Endothelial cell of umbilical vein (primary cell): ENCODE data around the gene FBXL13.

Experiments used
- CTCF ChIP-seq, 2 donors: IDR thresholded peaks; 1 replicate in 1 of 2; 2 replicates in 1 of 2; pipeline ENCODE4 v1.5.1; 2011; ENCODE audit warnings: low read length in 2 of 2, mild to moderate bottlenecking in 2 of 2, moderate library complexity in 2 of 2, control low read depth in 1 of 2, inconsistent platforms in 1 of 2, low read depth in 1 of 2; ENCODE audit not compliant: insufficient read depth in 1 of 2; ENCODE audit errors: extremely low read depth in 1 of 2
- POLR2A ChIP-seq: IDR thresholded peaks from 2 replicates; pipeline ENCODE4 v1.6.1; 2012; ENCODE audit warnings: low read depth, mild to moderate bottlenecking, control low read depth, low read length

GRCh38 chr7:102834999-102835398 is 239.6 kb downstream of the FBXL13 start:
- no peak for TF ChIP-seq CTCF (IDR thresholded peaks at IDR 0.05; ENCODE audit: extremely low read depth in 1 of 2, insufficient read depth in 1 of 2, low read depth in 1 of 2, low read length in 2 of 2)
- no peak for TF ChIP-seq POLR2A
